Activated CD8-positive, alpha-beta T cell treated with anti-CD3 and anti-CD28 coated beads for 36 hours (primary cell): ENCODE results near the gene METTL24. TPM values are rescaled to one million over a fixed set of nuclear protein-coding genes. Genes with fewer than 3 reads are reported as not detected.
"Not testable (repeated sequence)": the region's sequence is repeated elsewhere in the genome, so short reads cannot be mapped to it uniquely, and the experiment has no call there.

ENCODE experiments used
- ATAC-seq: fragments of 200-7000 bp; cut with Tn5 transposase; one replicate; pipeline ENCODE4 v1.10.0; 2021; ENCODE audit warnings: mild to moderate bottlenecking, moderate library complexity
- CTCF ChIA-PET: fragments of 350-600 bp; sonication (Branson Sonifier 250); formaldehyde crosslinking; loops from one replicate; lab custom pipeline; 2021; ENCODE audit warnings: antibody characterized with exemption; lab: Charles Lee
- POLR2A ChIA-PET: fragments of 350-600 bp; sonication (Branson Sonifier 250); formaldehyde crosslinking; loops from one replicate; lab custom pipeline; 2021; ENCODE audit warnings: antibody characterized with exemption; lab: Charles Lee
- DNase-seq: peaks from one replicate; pipeline ENCODE4 v3.0.0-alpha.2; 2020
- H3K27ac Mint-ChIP-seq: one replicate; pipeline ENCODE4 v1.8.0; 2021; ENCODE audit warnings: mild to moderate bottlenecking, mixed read lengths
- H3K27me3 Mint-ChIP-seq: one replicate; pipeline ENCODE4 v1.8.0; 2021; ENCODE audit warnings: mixed read lengths
- H3K36me3 Mint-ChIP-seq: one replicate; pipeline ENCODE4 v1.8.0; 2021; ENCODE audit warnings: low read depth, mixed read lengths
- H3K4me1 Mint-ChIP-seq: one replicate; pipeline ENCODE4 v1.8.0; 2021; ENCODE audit warnings: low read depth, mixed read lengths
- H3K4me3 Mint-ChIP-seq: one replicate; pipeline ENCODE4 v1.8.0; 2021; ENCODE audit warnings: mild to moderate bottlenecking, moderate library complexity, mixed read lengths
- H3K9me3 Mint-ChIP-seq: one replicate; pipeline ENCODE4 v1.8.0; 2021; ENCODE audit warnings: mixed read lengths
- CTCF ChIP-seq: fragments of 200-600 bp; IDR thresholded peaks from one replicate; pipeline ENCODE4 v1.8.0; 2022; ENCODE audit warnings: antibody characterized with exemption, mild to moderate bottlenecking
- intact Hi-C: fragments of 100-400 bp; cut with micrococcal nuclease; formaldehyde crosslinking; loops from one replicate; pipeline ENCODE4 v1.10.0; 2022
- total RNA-seq, 2 experiments: library from RNA; stranded (reverse); gene quantifications; one replicate each; pipeline ENCODE4 v1.2.3, GENCODE V29; 2021

METTL24 gene
- total RNA-seq, 2 experiments from 2014 or later, result not detected

- H3K27me3 Mint-ChIP-seq, result no peaks in the 10 kb centered on the region
- peaks cover 5% of the 10 kb centered on the region for H3K9me3 Mint-ChIP-seq
- H3K4me3 Mint-ChIP-seq, result no peak overlapping the region
- POLR2A ChIA-PET, result no interaction called here
- ATAC-seq (no peak), DNase-seq (no peak)
- CTCF ChIA-PET, result no interaction called here
- no peak for TF ChIP-seq CTCF
- peaks cover 2% of the 10 kb centered on the region for H3K36me3 Mint-ChIP-seq
- intact Hi-C loops, result no loop called here
- H3K27ac Mint-ChIP-seq, result no peak overlapping the region
- H3K4me1 Mint-ChIP-seq, result peaks cover 6% of the 10 kb centered on the region
Measured at GRCh38 chr6:110307368-110307767, 50.8 kb downstream of the METTL24 start.

- ATAC-seq, H3K4me3 Mint-ChIP-seq, H3K27ac Mint-ChIP-seq, POLR2A ChIA-PET, intact Hi-C loops, H3K27me3 Mint-ChIP-seq, DNase-seq, CTCF ChIA-PET, H3K4me1 Mint-ChIP-seq, H3K36me3 Mint-ChIP-seq, H3K9me3 Mint-ChIP-seq: not testable (repeated sequence)
Measured at GRCh38 chr6:110305832-110306231, 52.3 kb downstream of the METTL24 start.

DNA sequence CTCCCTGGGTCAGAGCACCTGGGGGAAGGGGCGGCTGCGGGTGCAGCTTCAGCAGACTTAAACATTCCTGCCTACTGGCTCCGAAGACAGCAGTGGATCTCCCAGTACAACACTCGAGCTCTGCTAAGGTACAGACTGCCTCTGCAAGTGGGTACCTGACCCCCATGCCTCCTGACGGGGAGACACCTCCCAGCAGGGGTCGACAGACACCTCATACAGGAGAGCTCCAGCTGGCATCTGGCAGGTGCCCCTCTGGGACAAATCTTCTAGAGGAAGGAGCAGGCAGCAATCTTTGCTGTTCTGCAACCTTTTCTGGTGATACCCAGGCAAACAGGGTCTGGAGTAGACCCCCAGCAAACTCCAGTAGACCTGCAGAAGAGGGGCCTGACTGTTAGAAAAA lies 54.5 kb downstream of the METTL24 start:
- intact Hi-C loops, result not testable (repeated sequence)

GRCh38 chr6:110298916-110299315 lies 59.2 kb downstream of the METTL24 start:
- no peak for TF ChIP-seq CTCF
- CTCF ChIA-PET, result no interaction called here
- no peak overlapping the region for H3K4me3 Mint-ChIP-seq

More for the DNA sequence above, 54.5 kb downstream of the METTL24 start:
- H3K36me3 Mint-ChIP-seq, H3K9me3 Mint-ChIP-seq, H3K27ac Mint-ChIP-seq, H3K4me1 Mint-ChIP-seq, POLR2A ChIA-PET, ATAC-seq, H3K27me3 Mint-ChIP-seq, H3K4me3 Mint-ChIP-seq, CTCF ChIA-PET, DNase-seq: not testable (repeated sequence)

DNA sequence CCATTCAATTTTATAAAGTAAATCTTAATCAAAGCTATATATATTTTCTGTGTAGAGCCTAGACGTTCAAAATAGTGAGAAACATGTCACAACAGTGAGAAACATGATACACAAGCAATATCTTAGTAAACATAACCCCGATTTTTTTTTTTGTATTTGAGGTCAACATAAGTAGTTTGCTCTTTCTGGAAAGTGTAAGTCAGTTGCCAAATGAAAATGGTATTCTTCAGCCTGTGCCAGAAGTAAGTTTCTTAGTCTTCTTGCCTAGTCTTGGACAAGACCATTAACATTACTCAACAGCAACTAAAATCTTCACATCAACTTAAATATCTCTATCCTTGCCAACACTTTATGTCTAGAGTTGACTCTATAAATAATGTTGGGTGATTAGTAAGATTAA lies 59.7 kb downstream of the METTL24 start:
- no peak for TF ChIP-seq CTCF
- Mint-ChIP-seq H3K4me1 (peaks cover 25% of the 10 kb centered on the region), H3K4me3 (no peak overlapping the region), H3K9me3 (no peaks in the 10 kb centered on the region), H3K36me3 (no peaks in the 10 kb centered on the region), H3K27ac (no peak overlapping the region), H3K27me3 (no peaks in the 10 kb centered on the region)
- ATAC-seq (no peak), DNase-seq (no peak)
- intact Hi-C loops, result no loop called here
- POLR2A ChIA-PET, result no interaction called here
- CTCF ChIA-PET, result no interaction called here

More at GRCh38 chr6:110298916-110299315, 59.2 kb downstream of the METTL24 start:
- ATAC-seq (no peak), DNase-seq (no peak)
- H3K36me3 Mint-ChIP-seq, result no peaks in the 10 kb centered on the region
- POLR2A ChIA-PET, result no interaction called here
- intact Hi-C loops, result no loop called here
- H3K9me3 Mint-ChIP-seq, result no peaks in the 10 kb centered on the region
- no peaks in the 10 kb centered on the region for H3K27me3 Mint-ChIP-seq
- peaks cover 25% of the 10 kb centered on the region for H3K4me1 Mint-ChIP-seq
- no peak overlapping the region for H3K27ac Mint-ChIP-seq

GRCh38 chr6:110296241-110297025 lies 61.7 kb downstream of the METTL24 start:
- peak overlapping the region; percentile 67 for H3K4me3 Mint-ChIP-seq
- peak overlapping the region; percentile 59 for H3K27ac Mint-ChIP-seq
- POLR2A ChIA-PET, result interaction anchor here (0.7 to 0.9 kb wide), 2 partner anchors 15 to 70 kb away, joined by 3 read pairs; no protein-coding TSS in a partner anchor

More at GRCh38 chr6:110296241-110297025, 61.7 kb downstream of the METTL24 start:
- H3K4me1 Mint-ChIP-seq, result peaks cover 25% of the 10 kb centered on the region
- H3K9me3 Mint-ChIP-seq, result no peaks in the 10 kb centered on the region
- intact Hi-C loops, result no loop called here
- TF ChIP-seq CTCF, result no peak
- no peaks in the 10 kb centered on the region for H3K27me3 Mint-ChIP-seq
- DNase-seq (peak; percentile 26), ATAC-seq (peak; percentile 22)
- CTCF ChIA-PET, result interaction anchor here (1.2 to 3.6 kb wide), 3 partner anchors 70 to 257 kb away, joined by 3 to 18 read pairs (median 4); no protein-coding TSS in a partner anchor
- H3K36me3 Mint-ChIP-seq, result no peaks in the 10 kb centered on the region
